Stimulated activated CD8-positive, alpha-beta memory T cell treated with anti-CD3 and anti-CD28 coated beads, Interleukin-2, amount 100 ng/mL, for 48 hours (primary cell): ENCODE data around the gene GRID1.

ENCODE experiments used
- DNase-seq, 2 donors: peaks; one replicate each; pipeline ENCODE4 v3.0.0-alpha.2; 2020; ENCODE audit warnings: low read depth in 2 of 2

GRID1 gene

DNA sequence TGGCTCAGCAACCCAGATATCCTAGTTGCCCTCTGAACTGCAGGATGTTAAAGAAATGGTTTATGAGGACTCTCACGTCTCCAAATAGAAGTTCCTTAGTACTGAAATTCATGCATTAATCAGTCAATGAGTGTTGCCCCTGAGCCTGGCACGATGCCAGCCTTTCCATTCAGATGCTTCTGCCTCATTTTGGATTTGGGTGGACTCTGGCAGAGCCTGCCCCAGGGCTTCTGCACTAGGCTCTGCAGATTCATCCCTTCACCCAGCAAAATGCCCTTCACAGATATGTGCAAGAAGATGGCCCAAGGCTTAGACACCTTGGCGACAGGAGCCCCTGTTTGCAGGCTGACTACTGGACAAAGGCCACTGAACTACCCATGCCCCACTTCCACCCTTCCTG is 747.8 kb downstream of the GRID1 start:
- no peak for DNase-seq

- DNase-seq, result no peak
These were observed 748.6 kb downstream of the GRID1 start for GRCh38 chr10:85617751-85618546.

- DNase-seq, result no peak
These were observed 751.0 kb downstream of the GRID1 start for GRCh38 chr10:85615556-85615955.

- DNase-seq, result no peak
These were observed 751.6 kb downstream of the GRID1 start for GRCh38 chr10:85614981-85615380.

- DNase-seq, result no peak
These were observed 752.0 kb downstream of the GRID1 start for GRCh38 chr10:85614566-85614965.

- no peak for DNase-seq
These were observed 753.2 kb downstream of the GRID1 start for GRCh38 chr10:85613391-85613790.

DNA sequence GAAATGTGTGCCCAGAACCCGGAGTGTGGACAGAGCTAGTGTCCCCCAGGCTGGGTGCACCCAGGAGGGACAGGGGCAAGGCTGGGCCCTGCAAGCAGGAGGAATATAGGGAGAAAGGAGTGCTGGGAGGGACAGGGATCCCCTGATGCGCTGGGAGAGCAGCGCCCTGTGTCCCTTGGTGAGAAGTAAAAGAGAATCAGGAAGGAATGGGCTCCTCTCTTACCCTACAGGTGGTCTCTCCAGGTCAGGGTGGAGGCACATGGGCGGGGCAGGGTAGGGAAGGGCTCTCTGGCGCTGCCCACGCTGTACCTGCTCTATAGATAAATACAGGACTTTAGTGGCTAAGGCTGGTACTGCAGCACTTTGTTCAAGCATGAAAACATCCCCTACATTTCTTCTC is 753.8 kb downstream of the GRID1 start:
- DNase-seq, result no peak

- DNase-seq, result peak in 1 of 2 donors; percentile 9
These were observed 754.2 kb downstream of the GRID1 start for GRCh38 chr10:85612378-85612775.

GRCh38 chr10:85611746-85612377 is 754.7 kb downstream of the GRID1 start:
- no peak for DNase-seq

DNA sequence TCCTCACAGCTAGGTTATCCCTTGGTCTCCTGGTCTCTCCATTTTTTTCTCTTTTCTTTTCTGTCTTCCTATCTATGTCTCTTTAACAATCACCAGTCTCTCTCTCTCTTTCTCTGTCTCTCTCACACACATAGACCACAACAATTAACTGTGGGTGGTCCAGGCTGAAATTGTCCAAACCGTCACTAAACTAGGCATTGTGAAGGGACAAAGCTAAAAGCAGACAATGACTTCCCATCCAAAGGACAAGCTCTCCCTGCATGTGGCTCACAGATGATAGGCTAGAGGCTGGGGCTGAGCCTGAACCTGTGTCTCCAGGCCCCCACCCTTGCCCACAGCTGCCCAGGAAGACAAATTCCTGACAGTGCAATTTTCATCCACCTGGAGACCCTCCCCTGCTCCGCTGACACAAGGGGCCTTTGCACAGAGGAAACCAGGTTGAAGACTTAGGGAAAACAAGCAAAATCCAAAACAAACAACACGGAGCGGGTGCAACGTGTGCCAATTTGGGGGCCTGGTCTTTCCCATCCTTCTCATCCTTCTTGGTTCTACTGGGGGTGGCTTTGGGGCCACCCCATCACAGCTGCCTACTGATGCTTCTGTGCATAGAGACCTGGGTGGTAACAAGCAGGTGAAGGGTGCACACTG is 755.4 kb downstream of the GRID1 start:
- DNase-seq, result no peak

DNA sequence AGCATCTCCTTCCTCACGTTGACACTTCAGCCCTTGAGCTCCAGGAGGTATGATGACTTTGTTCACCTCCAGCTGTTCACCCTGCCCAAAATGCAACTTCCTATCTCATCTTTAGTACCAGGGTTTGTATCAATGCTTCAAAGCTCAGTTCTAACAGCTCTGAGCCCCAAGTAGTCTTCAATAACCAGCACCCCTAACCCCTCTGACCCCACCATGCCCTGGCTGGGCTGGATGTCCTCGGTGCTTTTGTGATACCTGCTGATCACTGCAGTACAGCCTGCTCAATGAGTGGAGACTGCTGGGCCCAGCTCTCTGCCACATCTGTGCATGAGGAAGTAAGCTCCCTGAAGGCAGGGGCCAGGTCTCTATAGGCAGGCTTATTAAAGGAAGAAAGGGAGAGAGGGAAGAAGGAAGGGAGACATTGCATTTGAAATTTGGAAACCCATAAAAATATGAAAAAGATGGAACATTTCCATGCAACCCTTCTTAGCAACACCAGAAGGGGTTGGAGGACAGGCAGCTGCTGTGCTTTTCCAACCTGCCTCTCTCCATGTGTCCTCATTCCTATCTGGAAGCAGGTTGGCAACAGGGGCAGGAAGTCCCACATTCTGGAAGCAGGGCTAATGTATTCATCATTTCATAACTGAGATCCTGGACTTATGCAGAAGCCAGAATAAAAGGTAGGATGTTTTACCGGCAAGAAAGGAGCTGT is 756.1 kb downstream of the GRID1 start:
- DNase-seq, result no peak

DNA sequence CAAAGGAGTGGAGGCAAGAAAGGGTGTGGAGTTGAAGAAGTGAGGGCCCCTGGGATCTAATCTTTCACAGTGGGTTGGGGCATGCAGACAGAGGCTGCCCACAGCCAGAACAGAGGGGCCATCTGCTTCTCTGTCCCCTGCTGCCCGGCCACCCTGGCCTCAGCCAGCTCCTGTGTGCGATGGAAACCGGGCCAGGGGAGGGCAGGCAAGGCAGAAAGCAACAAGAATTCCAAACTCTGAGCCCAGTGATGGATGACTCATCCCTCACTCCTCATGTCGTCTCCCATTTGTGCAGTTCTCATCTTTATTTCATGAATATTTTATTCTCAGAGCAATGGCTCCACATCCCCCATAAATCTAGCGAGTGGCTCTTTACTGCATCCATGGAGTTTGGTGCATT is 757.1 kb downstream of the GRID1 start:
- no peak for DNase-seq

GRCh38 chr10:85608706-85609105 is 757.9 kb downstream of the GRID1 start:
- DNase-seq, result no peak

- DNase-seq, result no peak
These were observed 759.4 kb downstream of the GRID1 start for GRCh38 chr10:85607043-85607695.

- no peak for DNase-seq
These were observed 760.2 kb downstream of the GRID1 start for GRCh38 chr10:85606401-85606800.

GRCh38 chr10:85604884-85605283 is 761.7 kb downstream of the GRID1 start:
- DNase-seq, result no peak

DNA sequence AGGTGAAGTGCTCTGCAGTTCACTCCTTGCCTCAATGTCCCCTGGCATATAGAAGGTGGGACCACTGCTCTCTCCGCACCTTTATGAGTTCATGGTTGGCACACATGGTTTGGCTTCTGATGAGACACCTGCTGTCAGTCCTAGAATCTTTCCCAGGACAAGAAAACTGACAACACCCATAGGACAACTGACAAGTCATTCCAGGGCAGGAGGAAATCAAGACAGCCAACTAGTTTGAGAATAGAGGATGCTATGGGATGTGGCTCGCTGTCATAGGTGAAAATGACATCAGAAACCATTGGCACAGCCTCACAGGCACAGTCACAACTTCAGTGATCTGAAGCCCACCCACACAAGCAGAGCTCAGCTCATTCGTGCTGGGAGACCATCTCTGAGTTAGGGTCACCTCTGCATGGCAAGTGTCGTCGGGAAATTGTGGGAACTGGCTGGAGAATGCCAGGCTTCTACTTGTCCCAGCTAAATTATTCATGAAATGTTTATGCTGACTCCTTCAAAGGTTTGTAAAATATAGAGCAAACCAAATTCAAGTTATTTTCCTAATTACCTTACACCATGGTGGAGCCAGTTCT is 762.4 kb downstream of the GRID1 start:
- DNase-seq, result no peak

DNA sequence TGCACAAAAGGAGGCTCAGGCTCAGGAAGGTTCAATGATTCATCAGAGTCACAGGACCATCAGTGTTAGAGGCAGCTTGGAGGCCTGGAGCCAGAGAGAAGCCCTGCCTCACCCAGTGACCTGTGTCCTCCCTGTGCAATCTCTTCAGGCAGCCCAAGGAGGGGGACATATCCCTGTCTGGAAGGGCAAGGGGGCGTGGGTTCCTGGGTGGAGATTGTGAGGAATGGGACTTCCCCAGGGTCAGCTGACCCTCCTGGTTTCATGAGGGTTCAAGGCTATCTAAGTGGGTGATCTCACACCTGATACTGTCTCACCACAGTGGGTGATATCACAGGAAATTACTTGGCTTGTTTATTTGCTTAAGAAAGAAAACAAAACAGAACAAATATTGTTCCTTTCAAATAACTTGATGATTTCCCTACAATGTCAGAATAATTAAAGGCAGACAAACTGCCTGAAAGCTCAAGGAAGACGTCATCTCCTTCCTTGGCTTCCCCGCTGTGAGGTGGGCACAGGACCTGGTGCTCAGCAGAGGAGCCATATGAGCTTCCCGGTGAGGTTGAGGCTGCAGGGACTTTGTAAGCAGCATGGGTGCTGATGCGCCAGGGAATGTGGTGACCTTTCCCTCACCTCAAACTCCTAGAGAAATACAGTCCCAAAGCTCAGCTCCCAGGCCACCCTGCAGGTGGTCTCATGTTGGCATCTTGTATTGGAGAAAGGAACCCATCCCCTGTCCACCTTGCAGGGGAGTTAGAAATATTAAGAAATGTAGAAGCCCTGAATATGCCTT is 763.2 kb downstream of the GRID1 start:
- no peak for DNase-seq

GRCh38 chr10:85602713-85603112 is 763.9 kb downstream of the GRID1 start:
- no peak for DNase-seq

- DNase-seq, result no peak
These were observed 764.3 kb downstream of the GRID1 start for GRCh38 chr10:85602306-85602705.

DNA sequence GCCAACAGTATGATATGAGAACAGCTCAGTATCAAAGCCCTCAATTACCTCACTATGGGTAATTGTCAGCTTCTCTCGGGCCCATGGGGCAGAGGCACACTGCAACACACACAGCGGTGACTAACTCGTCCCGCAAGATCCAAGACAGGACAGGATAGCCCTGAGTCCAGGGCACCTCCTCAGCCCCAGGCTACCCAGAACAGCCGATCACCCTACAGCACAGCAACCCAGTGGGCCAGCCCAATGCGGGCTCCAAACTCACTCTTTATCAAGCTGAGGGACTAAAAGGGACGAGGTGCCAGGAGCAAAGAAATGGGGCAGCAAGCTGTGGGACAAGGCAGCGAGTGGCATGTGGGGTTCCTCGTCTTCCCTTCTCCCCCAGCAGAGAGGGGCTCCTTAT is 765.1 kb downstream of the GRID1 start:
- no peak for DNase-seq
